Panc1 (cell line): Measurements from ENCODE around the gene RAI2. TPM values are rescaled to one million over a fixed set of nuclear protein-coding genes. Genes with fewer than 3 reads are reported as not detected.
A peak's percentile ranks its signal among the peaks of the same experiment; 100 is the strongest.
"Not testable (repeated sequence)": the region's sequence is repeated elsewhere in the genome, so short reads cannot be mapped to it uniquely, and the experiment has no call there.

Experiments
- ATAC-seq: fragments of 200-7000 bp; cut with Tn5 transposase; 2 replicates; pipeline ENCODE4 v1.9.1; 2020; ENCODE audit warnings: mild to moderate bottlenecking, moderate library complexity
- BruUV-seq: library from RNA; stranded (reverse); fragments of 400-500 nt; replicated peaks from 2 replicates; lab custom pipeline; 2021; lab: Mats Ljungman, UMichigan
- CTCF ChIA-PET: fragments of 300-600 bp; sonication (Branson Sonifier 250); formaldehyde crosslinking; loops from one replicate; lab custom pipeline; 2022; ENCODE audit warnings: antibody characterized with exemption; lab: Charles Lee
- POLR2A ChIA-PET: fragments of 300-600 bp; sonication (Branson Sonifier 250); formaldehyde crosslinking; loops from one replicate; lab custom pipeline; 2022; ENCODE audit warnings: antibody characterized with exemption; lab: Charles Lee
- DNase-seq: peaks from one replicate; pipeline ENCODE4 v3.0.0-alpha.2; 2010; ENCODE audit warnings: low read depth, low spot score
- H3K27ac ChIP-seq: 2 replicates; pipeline ENCODE4 v1.5.1; 2011; ENCODE audit warnings: mild to moderate bottlenecking, low read length, inconsistent platforms
- H3K27me3 ChIP-seq: fragments of 200-500 bp; sonication (Bioruptor generic); 2 replicates; pipeline ENCODE4 v1.6.0; 2014; ENCODE audit warnings: low read length, inconsistent platforms; ENCODE audit not compliant: control insufficient read depth, insufficient read depth
- H3K36me3 ChIP-seq: fragments of 200-500 bp; sonication (Bioruptor generic); 2 replicates; pipeline ENCODE4 v1.5.1; 2014; ENCODE audit warnings: inconsistent platforms, mild to moderate bottlenecking, low read length, moderate library complexity; ENCODE audit not compliant: control insufficient read depth, insufficient read depth
- H3K4me1 ChIP-seq: 2 replicates; pipeline ENCODE4 v1.5.1; 2011; ENCODE audit warnings: inconsistent platforms, mild to moderate bottlenecking, low read length, moderate library complexity; ENCODE audit not compliant: control insufficient read depth, insufficient read depth
- H3K4me3 ChIP-seq, 2 experiments: 2 replicates each; pipeline ENCODE4 v1.5.1; 2011 to 2012; ENCODE audit warnings: low read depth in 2 of 2, low read length in 2 of 2, mild to moderate bottlenecking in 2 of 2, inconsistent platforms in 1 of 2, moderate library complexity in 1 of 2
- H3K9me3 ChIP-seq: fragments of 200-500 bp; sonication (Bioruptor generic); 2 replicates; pipeline ENCODE4 v1.5.1; 2014; ENCODE audit warnings: low read depth, mild to moderate bottlenecking, inconsistent platforms, low read length, moderate library complexity; ENCODE audit not compliant: control insufficient read depth, insufficient read depth
- POLR2AphosphoS5 ChIP-seq: IDR thresholded peaks from 2 replicates; pipeline ENCODE4 v1.6.1; 2012; ENCODE audit warnings: mild to moderate bottlenecking, low read depth, low read length, moderate library complexity
- SIN3A ChIP-seq: IDR thresholded peaks from 2 replicates; pipeline ENCODE4 v1.6.1; 2012; ENCODE audit warnings: low read depth, mild to moderate bottlenecking, low read length, moderate library complexity, borderline replicate concordance; ENCODE audit not compliant: insufficient read depth
- TCF7L2 ChIP-seq: IDR thresholded peaks from 2 replicates; pipeline ENCODE4 v1.6.1; 2011; ENCODE audit warnings: mild to moderate bottlenecking, low read depth, low read length, inconsistent platforms
- in situ Hi-C: cut with HindIII; loops from 2 replicates; pipeline ENCODE4 v1.10.0; 2016; ENCODE audit warnings: low sequenced_read_pairs, low pct_unique_long_range_greater_than_20kb
- intact Hi-C: fragments of 100-400 bp; cut with micrococcal nuclease; formaldehyde crosslinking; loops from one replicate; pipeline ENCODE4 v1.10.0; 2022; ENCODE audit not compliant: unreplicated experiment
- total RNA-seq: library from RNA; stranded (reverse); gene quantifications from one replicate; pipeline ENCODE4 v1.2.1, GENCODE V29; 2021; ENCODE audit not compliant: unreplicated experiment
- TF ChIP-seq, protein P1 (sequence below), 2 experiments: IDR thresholded peaks; 2 replicates each; pipeline ENCODE4 v1.6.1; 2011 to 2012; ENCODE audit warnings: low read depth in 2 of 2, control low read depth in 1 of 2, low read length in 1 of 2, mild to moderate bottlenecking in 1 of 2, moderate library complexity in 1 of 2; ENCODE audit not compliant: insufficient read depth in 1 of 2
- TF ChIP-seq, protein P2 (sequence below): fragments of 450-650 bp; IDR thresholded peaks from 2 replicates; pipeline ENCODE4 v1.5.1; 2017; ENCODE audit warnings: mild to moderate bottlenecking

Gene RAI2
- total RNA-seq, 1 experiment from 2014 or later = 0.13 TPM

DNA sequence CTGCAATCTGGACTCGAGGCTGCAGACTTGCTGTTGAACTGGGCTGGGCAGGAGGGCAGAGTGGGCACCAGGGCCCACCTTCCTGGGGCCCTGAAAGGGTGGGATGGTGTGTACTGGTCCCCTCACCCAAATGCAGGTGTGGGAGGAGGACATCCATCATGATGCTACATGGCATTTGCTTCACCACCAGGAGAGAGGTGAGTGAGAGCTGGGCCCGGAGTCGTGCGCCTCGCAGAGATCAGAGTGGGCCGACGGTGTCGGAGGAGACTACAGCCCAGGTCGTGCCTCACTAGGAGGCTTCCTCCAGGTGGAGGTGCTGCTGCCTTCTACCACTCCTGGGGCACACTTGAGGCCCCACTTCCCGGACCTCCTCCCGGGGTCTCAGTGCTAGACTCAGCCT is 73.5 kb downstream of the RAI2 start:
- no peak for DNase-seq
- no peak for ATAC-seq
- BruUV-seq = no TSS peak
- H3K4me1 ChIP-seq = no peaks in the 10 kb centered on the region
- in situ Hi-C loops = no loop called here
- intact Hi-C loops = loop anchor here (5.0 kb wide), 1 partner anchor 425 kb away; no protein-coding TSS in a partner anchor
- H3K27me3 ChIP-seq = no peaks in the 10 kb centered on the region
- H3K36me3 ChIP-seq = no peaks in the 10 kb centered on the region
- H3K4me3 ChIP-seq = no peak overlapping the region
- ChIA-PET CTCF (no interaction called here), POLR2A (no interaction called here)
- TF ChIP-seq, protein P1, sequence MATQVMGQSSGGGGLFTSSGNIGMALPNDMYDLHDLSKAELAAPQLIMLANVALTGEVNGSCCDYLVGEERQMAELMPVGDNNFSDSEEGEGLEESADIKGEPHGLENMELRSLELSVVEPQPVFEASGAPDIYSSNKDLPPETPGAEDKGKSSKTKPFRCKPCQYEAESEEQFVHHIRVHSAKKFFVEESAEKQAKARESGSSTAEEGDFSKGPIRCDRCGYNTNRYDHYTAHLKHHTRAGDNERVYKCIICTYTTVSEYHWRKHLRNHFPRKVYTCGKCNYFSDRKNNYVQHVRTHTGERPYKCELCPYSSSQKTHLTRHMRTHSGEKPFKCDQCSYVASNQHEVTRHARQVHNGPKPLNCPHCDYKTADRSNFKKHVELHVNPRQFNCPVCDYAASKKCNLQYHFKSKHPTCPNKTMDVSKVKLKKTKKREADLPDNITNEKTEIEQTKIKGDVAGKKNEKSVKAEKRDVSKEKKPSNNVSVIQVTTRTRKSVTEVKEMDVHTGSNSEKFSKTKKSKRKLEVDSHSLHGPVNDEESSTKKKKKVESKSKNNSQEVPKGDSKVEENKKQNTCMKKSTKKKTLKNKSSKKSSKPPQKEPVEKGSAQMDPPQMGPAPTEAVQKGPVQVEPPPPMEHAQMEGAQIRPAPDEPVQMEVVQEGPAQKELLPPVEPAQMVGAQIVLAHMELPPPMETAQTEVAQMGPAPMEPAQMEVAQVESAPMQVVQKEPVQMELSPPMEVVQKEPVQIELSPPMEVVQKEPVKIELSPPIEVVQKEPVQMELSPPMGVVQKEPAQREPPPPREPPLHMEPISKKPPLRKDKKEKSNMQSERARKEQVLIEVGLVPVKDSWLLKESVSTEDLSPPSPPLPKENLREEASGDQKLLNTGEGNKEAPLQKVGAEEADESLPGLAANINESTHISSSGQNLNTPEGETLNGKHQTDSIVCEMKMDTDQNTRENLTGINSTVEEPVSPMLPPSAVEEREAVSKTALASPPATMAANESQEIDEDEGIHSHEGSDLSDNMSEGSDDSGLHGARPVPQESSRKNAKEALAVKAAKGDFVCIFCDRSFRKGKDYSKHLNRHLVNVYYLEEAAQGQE (IDR thresholded peaks at IDR 0.05; ENCODE audit: insufficient read depth in 1 of 2, low read depth in 2 of 2, low read length in 1 of 2) = no peak
- TF ChIP-seq TCF7L2 = no peak
- TF ChIP-seq SIN3A = no peak
- TF ChIP-seq, protein P2, sequence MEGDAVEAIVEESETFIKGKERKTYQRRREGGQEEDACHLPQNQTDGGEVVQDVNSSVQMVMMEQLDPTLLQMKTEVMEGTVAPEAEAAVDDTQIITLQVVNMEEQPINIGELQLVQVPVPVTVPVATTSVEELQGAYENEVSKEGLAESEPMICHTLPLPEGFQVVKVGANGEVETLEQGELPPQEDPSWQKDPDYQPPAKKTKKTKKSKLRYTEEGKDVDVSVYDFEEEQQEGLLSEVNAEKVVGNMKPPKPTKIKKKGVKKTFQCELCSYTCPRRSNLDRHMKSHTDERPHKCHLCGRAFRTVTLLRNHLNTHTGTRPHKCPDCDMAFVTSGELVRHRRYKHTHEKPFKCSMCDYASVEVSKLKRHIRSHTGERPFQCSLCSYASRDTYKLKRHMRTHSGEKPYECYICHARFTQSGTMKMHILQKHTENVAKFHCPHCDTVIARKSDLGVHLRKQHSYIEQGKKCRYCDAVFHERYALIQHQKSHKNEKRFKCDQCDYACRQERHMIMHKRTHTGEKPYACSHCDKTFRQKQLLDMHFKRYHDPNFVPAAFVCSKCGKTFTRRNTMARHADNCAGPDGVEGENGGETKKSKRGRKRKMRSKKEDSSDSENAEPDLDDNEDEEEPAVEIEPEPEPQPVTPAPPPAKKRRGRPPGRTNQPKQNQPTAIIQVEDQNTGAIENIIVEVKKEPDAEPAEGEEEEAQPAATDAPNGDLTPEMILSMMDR = no peak
- TF ChIP-seq POLR2AphosphoS5 = no peak
- no peaks in the 10 kb centered on the region for H3K9me3 ChIP-seq
- no peak overlapping the region for H3K27ac ChIP-seq

DNA sequence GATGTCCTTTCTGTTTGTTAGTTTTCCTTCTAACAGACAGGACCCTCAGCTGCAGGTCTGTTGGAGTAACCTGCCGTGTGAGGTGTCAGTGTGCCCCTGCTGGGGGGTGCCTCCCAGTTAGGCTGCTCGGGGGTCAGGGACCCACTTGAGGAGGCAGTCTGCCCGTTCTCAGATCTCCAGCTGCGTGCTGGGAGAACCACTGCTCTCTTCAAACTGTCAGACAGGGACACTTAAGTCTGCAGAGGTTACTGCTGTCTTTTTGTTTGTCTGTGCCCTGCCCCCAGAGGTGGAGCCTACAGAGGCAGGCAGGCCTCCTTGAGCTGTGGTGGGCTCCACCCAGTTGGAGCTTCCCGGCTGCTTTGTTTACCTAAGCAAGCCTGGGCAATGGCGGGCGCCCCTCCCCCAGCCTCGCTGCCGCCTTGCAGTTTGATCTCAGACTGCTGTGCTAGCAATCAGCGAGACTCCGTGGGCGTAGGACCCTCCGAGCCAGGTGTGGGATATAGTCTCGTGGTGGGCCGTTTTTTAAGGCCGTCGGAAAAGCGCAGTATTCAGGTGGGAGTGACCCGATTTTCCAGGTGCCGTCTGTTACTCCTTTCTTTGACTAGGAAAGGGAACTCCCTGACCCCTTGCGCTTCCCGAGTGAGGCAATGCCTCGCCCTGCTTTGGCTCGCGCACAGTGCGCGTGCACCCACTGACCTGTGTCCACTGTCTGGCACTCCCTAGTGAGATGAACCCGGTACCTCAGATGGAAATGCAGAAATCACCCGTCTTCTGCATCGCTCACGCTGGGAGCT is 74.3 kb downstream of the RAI2 start:
- H3K4me1 ChIP-seq, in situ Hi-C loops, ATAC-seq, H3K27ac ChIP-seq, POLR2A ChIA-PET, H3K9me3 ChIP-seq, H3K36me3 ChIP-seq, BruUV-seq, H3K27me3 ChIP-seq, CTCF ChIA-PET, DNase-seq: not testable (repeated sequence)
- H3K4me3 ChIP-seq = peak overlapping the region in 1 of 2 experiments; percentile 20; a peak in 1 of 4 replicates
- intact Hi-C loops = loop anchor here (5.0 kb wide), 1 partner anchor 426 kb away; no protein-coding TSS in a partner anchor

DNA sequence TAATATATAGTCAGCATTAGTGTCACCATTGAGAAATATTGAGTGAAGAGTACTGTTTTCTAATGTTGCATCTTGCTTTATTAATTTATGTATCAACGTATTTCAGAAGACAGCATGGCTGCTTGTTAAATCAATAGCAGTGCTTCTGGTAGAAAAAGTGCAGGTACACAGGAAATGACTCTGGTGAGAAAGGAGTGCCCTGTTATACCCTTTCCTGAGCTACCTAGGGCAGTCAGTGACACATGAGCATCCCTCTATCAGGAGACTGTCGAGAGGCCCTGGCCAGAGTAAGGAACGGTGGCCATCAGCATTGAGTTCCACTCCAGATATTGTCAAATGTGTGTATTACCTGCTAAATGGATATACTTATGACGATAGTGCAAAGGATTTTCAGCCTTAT is 81.7 kb downstream of the RAI2 start:
- POLR2A ChIA-PET = no interaction called here
- no peak for ATAC-seq
- no TSS peak for BruUV-seq

More for the DNA sequence above, 81.7 kb downstream of the RAI2 start:
- CTCF ChIA-PET = no interaction called here
- TF ChIP-seq, protein P1 (IDR thresholded peaks at IDR 0.05; ENCODE audit: insufficient read depth in 1 of 2, low read depth in 2 of 2, low read length in 1 of 2) = no peak
- TF ChIP-seq, protein P2 = no peak
- TF ChIP-seq POLR2AphosphoS5 (no peak), TCF7L2 (no peak), SIN3A (no peak)
- H3K36me3 ChIP-seq = no peaks in the 10 kb centered on the region
- H3K4me3 ChIP-seq = no peak overlapping the region
- in situ Hi-C loops (no loop called here), intact Hi-C loops (no loop called here)
- H3K27me3 ChIP-seq = no peaks in the 10 kb centered on the region
- DNase-seq = no peak
- no peak overlapping the region for H3K27ac ChIP-seq
- no peaks in the 10 kb centered on the region for H3K9me3 ChIP-seq
- no peaks in the 10 kb centered on the region for H3K4me1 ChIP-seq
